Upper lobe of right lung (tissue), 1 donor: ENCODE data around the gene JMJD7. TPM values are rescaled to one million over a fixed set of nuclear protein-coding genes. Genes with fewer than 3 reads are reported as not detected.
A peak's percentile ranks its signal among the peaks of the same experiment; 100 is the strongest.

Experiments used
- ATAC-seq: fragments of 200-7000 bp; cut with Tn5 transposase; one replicate; pipeline ENCODE4 v1.9.1; 2020; ENCODE audit warnings: mild to moderate bottlenecking, moderate library complexity
- DNase-seq: peaks from one replicate; pipeline ENCODE4 v3.0.0-alpha.2; 2020
- H3K27ac ChIP-seq: fragments of 200-600 bp; one replicate; pipeline ENCODE4 v1.8.0; 2022
- H3K27me3 ChIP-seq: fragments of 200-600 bp; one replicate; pipeline ENCODE4 v1.8.0; 2022; ENCODE audit warnings: mild to moderate bottlenecking
- H3K36me3 ChIP-seq: fragments of 200-600 bp; one replicate; pipeline ENCODE4 v1.8.0; 2022
- H3K4me1 ChIP-seq: fragments of 200-600 bp; one replicate; pipeline ENCODE4 v1.8.0; 2022
- H3K4me3 ChIP-seq: fragments of 200-600 bp; one replicate; pipeline ENCODE4 v1.8.0; 2022; ENCODE audit warnings: mild to moderate bottlenecking
- H3K9me3 ChIP-seq: fragments of 200-600 bp; one replicate; pipeline ENCODE4 v1.8.0; 2022
- CTCF ChIP-seq: fragments of 200-600 bp; IDR thresholded peaks from one replicate; pipeline ENCODE4 v1.8.0; 2022; ENCODE audit warnings: antibody characterized with exemption
- intact Hi-C: fragments of 100-400 bp; cut with DNase I; formaldehyde crosslinking; loops from one replicate; pipeline ENCODE4 v1.11.0; 2022
- total RNA-seq: library from RNA; stranded (reverse); fragmentation: NEBNext Ultra II Directional; extraction: Animal tissue kit (Norgen Biotek cat#: 25700); gene quantifications from one replicate; pipeline ENCODE4 v1.2.1, GENCODE V29; 2021
- donor health status: DM: no; HTN: yes; CAD: no; lungs with severe emphysema.

The JMJD7 gene
- total RNA-seq, 1 donor from 2014 or later, result 36.7 TPM

GRCh38 chr15:41852736-41853590 is 25.1 kb downstream of the JMJD7 start:
- no peaks in the 10 kb centered on the region for H3K27me3 ChIP-seq
- DNase-seq (no peak), ATAC-seq (peak; percentile 10)
- H3K4me1 ChIP-seq, result no peaks in the 10 kb centered on the region
- no peaks in the 10 kb centered on the region for H3K9me3 ChIP-seq
- no peak for TF ChIP-seq CTCF
- no peak overlapping the region for H3K27ac ChIP-seq
- intact Hi-C loops, result no loop called here
- no peak overlapping the region for H3K4me3 ChIP-seq
- H3K36me3 ChIP-seq, result peaks cover 5% of the 10 kb centered on the region

GRCh38 chr15:41853831-41854230 is 25.9 kb downstream of the JMJD7 start:
- no peak for DNase-seq
- Histone ChIP-seq H3K4me3 (no peak overlapping the region), H3K27ac (no peak overlapping the region), H3K4me1 (no peaks in the 10 kb centered on the region), H3K27me3 (no peaks in the 10 kb centered on the region), H3K9me3 (no peaks in the 10 kb centered on the region), H3K36me3 (no peaks in the 10 kb centered on the region)
- no peak for TF ChIP-seq CTCF
- intact Hi-C loops, result no loop called here
- ATAC-seq, result no peak

DNA sequence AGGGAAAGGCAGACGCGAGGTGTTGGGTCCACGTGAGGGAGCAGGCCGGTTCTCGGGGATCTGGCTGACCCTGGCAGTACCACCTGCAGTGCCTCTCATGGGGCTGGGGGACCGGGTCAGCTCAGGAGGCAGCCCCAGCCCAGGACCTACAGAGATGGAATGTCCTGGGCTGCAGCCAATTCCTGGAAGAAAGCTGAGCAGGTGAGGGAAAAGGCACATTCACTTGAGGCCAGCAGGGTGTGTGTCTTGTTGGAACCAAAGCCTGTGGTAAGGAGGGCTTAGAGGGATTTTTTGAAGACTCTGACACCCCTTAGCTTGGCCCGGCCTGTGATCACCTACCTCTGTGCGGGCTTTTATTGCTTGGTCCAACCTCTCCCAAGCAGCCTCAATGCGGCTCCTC is 26.6 kb downstream of the JMJD7 start:
- ATAC-seq (no peak), DNase-seq (no peak)
- intact Hi-C loops, result no loop called here
- no peak overlapping the region for H3K27ac ChIP-seq
- H3K9me3 ChIP-seq, result no peaks in the 10 kb centered on the region
- H3K4me1 ChIP-seq, result no peaks in the 10 kb centered on the region
- no peak for TF ChIP-seq CTCF
- no peaks in the 10 kb centered on the region for H3K27me3 ChIP-seq
- no peak overlapping the region for H3K4me3 ChIP-seq
- H3K36me3 ChIP-seq, result no peaks in the 10 kb centered on the region

- no peaks in the 10 kb centered on the region for H3K9me3 ChIP-seq
- DNase-seq (no peak), ATAC-seq (no peak)
- intact Hi-C loops, result no loop called here
- H3K36me3 ChIP-seq, result no peaks in the 10 kb centered on the region
- H3K4me1 ChIP-seq, result no peaks in the 10 kb centered on the region
- TF ChIP-seq CTCF, result no peak
- H3K4me3 ChIP-seq, result no peak overlapping the region
- H3K27ac ChIP-seq, result no peak overlapping the region
- no peaks in the 10 kb centered on the region for H3K27me3 ChIP-seq
These were observed 27.5 kb downstream of the JMJD7 start for GRCh38 chr15:41855261-41855961.

DNA sequence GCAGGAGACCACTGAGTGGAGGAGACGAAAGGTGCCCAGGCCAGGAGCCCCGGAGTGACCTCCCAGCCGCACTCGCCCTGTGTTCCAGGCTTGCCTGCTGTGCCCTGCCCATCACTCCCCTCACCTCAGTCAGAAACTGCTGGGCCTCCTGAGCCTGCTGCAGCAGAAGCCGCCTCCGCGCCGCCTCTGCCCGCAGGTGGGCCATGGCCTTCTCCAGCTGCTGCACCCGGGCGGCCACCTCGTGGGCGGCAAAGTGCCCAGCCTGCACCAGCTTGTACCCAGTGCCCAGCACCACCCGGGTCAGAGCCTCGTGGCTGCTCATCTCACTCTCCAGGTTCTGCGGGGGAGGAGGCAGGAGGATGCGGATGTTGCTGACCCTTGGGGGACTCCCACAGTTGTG is 28.4 kb downstream of the JMJD7 start:
- Histone ChIP-seq H3K9me3 (no peaks in the 10 kb centered on the region), H3K27ac (no peak overlapping the region), H3K36me3 (no peaks in the 10 kb centered on the region), H3K4me3 (no peak overlapping the region), H3K27me3 (no peaks in the 10 kb centered on the region), H3K4me1 (no peaks in the 10 kb centered on the region)
- DNase-seq (no peak), ATAC-seq (no peak)
- no peak for TF ChIP-seq CTCF
- intact Hi-C loops, result no loop called here
